ENCODE results near the gene OTOGL.

OTOGL gene

GRCh38 chr12:80099259-80099658 lies at the start of gene OTOGL:
Gene OTOGL, plus strand, starts transcription at chr12:80099537. Its CDS starts 109,895 bp downstream, at chr12:80209432.
- no peak for DNase-seq

GRCh38 chr12:80050236-80050635 lies 49.1 kb upstream of the OTOGL start:
- DNase-seq: no peak

GRCh38 chr12:80053051-80053790 lies 46.1 kb upstream of the OTOGL start:
- no peak for DNase-seq

DNA sequence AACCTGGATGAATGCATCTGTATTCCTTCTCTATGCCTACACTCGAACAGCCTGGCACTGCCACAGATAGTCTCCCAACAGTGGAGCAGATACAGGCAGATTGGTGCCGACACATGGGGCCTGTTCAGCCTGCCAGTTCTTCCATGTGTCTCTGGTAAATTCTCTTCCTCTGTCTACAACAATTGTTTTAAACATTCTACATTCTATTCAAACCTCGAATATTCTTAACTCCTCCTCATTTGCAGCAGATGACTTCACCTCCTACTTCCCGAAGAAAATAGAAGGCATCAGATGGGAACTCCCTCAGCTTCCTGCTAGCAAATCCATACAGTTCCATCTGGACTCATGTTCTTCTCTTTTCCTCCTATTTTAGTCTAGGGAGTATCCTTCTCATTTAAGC lies 43.1 kb upstream of the OTOGL start:
- no peak for DNase-seq

GRCh38 chr12:80056845-80057244 lies 42.5 kb upstream of the OTOGL start:
- no peak for DNase-seq

DNA sequence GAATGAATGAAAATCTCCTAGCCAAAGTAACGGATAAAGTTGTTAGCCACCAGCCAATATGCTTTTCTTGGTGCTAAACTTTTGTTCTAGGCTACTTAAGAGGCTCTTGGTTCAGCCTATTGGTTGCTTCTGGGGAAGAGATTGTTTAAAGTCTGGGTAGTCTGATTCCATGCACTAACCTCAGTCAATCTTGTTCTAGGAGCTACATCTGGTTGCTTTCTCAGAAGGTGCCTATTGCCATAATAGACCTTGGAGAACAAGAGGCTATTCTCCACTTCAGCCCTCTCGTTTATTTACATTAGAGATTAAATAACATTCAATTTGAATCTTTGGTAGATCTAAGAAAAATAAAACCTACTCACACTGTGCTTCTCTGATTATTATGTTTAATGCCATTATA lies 40.8 kb upstream of the OTOGL start:
- no peak for DNase-seq

DNA sequence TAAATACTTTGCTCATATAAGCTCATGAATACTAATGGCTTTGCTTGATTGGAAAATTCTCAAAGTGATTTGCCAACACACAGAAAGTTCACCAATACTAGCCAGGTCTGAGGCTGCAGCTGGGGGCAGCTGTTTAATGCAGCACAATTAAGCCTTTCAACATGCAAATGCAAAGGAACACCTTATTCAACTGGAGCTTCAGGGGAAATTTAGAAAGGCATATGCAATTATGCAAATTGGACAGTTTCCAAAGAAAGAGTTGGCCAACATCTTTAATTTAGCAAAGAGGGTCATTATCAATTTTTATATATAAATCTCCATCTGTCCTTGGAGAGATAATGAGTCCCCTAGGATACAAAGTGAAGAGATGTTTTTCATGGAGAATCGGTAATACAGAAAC lies 40.2 kb upstream of the OTOGL start:
- DNase-seq: no peak

DNA sequence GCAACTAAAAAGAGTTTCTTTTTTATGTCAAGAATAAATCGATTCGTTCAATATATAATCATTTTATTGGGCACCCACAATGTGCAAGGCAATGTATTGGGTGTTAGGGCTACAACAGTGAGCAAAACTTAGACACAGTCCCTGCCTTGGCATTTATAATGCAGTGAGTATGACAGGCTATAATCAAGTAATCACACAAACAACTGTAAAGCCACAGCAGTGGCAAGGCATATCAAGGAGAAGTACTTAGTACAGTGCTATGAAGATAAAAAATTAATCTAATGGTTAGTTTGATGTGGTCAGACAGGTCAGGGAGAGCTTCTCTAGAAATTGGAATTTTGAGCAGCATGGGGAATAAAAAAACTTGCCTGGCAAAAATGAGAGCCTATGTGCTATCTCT lies 39.5 kb upstream of the OTOGL start:
- no peak for DNase-seq

DNA sequence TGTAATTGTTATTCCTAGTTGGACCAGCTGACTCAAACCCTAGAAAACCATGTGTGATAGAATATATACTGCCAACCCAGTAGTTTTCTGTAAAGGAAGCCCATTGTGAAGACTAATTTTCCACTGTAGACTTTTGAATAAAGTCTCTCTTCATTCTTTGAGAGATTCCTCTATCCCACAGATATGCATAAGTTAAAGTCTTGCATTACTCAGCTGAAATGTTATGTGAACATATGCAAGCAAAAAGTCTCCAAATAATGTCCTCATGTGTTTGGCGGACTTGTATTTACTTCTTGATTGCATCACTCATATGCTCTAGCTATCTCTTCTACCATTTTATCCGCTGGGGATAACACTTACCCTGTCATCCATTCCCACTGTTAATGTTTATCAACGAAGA lies 35.1 kb upstream of the OTOGL start:
- no peak for DNase-seq

DNA sequence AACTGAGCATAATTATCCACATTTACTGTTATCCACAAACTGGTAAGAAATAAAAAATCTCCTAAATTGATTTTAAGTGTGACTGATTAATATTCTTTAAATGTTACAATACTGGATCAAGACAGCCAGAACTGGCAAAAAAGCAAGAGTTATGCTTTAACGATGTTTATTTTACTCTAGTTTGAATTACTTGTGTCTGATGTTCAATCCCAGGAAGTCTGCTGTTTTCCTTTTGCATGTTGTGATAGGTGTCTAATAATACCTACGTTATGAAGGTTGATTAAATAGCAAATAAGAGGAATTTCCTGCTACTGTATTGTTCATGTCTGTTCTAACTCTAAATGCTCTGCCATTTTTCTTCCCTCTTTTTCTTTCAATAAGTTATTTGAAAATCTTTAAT lies 34.4 kb upstream of the OTOGL start:
- DNase-seq: no peak

DNA sequence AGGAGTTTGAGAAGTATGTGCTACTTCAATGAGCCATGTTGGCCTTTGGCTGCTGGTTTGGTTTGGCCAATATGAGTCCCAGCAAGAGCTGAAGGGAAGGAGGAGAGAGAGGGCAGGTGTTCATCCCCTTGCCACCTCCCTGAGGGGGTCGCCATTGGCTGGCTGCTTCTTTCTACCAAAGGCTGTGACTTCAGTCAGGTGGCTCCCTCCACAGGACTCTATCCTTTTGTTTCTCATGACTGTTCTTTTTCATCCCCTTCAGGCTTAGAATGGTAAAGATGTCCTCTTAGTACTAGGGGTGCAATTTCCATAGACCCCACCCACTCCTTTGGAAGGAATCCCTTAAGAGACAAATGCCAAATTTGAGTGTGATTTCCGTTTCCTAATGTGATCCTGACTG lies 31.2 kb upstream of the OTOGL start:
- no peak for DNase-seq

DNA sequence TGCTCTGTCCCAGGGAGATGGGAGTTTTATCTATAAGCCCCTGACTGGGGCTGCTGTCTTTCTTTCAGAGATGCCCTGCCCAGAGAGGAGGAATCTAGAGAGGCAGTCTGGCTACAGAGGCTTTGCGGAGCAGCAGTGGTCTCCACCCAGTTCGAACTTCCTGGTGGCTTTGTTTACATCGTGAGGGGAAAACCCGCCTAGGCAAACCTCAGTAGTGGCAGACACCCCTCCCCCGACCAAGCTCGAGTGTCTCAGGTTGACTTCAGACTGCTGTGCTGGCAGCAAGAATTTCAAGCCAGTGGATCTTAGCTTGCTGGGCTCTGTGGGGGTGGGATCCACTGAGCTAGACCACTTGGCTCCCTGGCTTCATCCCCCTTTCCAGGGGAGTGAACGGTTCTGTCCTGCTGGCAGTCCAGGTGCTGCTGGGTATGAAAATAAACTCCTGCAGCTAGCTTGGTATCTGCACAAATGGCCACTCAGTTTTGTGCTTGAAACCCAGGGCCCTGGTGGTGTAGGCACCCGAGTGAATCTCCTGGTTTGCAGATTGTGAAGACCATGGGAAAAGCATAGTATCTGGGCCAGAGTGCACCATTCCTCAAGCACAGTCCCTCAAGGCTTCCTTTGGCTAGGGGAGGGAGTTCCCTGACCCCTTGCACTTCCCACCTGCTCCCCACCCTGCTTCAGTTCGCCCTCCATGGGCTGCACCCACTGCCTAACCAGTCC lies 15.3 kb upstream of the OTOGL start:
- peak; percentile 3 to 10 for DNase-seq

DNA sequence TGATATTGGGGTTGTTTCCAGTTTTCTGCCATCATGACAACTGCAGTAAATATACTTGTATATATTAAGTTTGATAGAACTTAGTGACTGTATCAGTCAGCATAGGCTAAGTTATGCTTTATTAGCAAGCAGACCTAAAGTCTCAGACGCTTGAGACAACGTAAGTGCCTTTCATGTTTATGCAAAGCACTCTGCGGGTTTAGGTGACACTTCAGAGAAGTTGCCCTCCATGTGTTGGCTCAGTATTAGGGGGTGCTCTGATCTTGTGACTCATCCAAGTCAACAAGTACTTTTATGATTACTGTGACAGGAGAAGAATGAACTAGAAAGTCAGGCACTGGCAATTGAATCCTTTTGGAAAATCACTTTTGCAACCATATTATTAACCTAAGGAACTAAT lies 13.3 kb upstream of the OTOGL start:
- DNase-seq: no peak

DNA sequence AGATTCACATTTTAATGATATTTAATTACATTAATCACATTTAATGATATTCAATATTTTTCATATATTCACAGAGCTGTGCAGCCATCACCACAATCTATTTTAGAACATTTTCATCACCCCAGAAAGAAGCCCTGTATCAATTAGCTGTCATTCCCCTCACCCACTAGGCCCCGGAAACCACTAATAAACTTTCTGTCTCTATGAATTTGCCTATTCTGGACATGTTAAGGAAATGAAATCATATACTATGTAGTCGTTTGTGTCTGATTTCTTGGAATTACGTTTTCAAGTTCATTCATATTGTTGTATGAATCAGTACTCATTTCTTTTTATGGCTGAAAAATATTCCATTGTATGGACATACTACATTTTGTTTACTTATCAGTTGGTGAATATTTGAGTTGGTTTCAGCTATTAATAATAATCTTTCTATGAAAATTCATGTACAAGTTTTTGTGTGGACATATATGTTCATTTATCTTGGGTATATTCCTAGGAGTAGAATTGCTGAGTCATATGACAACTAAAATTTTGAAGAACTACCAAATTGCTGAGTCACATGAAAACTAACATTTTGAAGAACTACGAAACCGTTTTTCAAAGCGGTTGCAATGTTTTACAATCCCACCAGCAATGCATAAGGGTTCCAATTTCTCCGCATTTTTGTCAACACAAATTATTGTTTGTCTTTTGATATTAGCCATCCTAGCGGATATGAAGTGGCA lies 11.7 kb upstream of the OTOGL start:
- DNase-seq: no peak

DNA sequence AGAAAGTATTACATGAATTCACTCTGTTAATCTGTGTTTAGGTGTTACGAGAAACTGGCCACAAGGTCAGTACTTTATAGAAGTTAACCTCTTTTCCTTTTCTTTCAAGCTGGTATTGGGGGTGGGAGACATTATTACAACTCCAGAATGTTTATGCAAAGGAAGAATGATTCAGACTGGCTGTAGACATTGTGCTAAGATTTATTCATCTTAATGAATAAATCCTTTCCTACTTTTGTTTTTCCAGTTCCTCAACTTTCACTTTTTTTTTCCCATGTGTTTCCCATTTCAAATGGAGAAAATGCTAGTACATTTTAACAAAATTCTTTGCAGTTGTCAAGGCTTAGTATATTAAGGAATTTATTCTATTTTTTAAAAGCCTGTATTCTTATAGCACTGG lies 1.3 kb downstream of the OTOGL start:
- DNase-seq: no peak

- no peak for DNase-seq
These were observed 1.8 kb downstream of the OTOGL start for GRCh38 chr12:80101126-80101525.

DNA sequence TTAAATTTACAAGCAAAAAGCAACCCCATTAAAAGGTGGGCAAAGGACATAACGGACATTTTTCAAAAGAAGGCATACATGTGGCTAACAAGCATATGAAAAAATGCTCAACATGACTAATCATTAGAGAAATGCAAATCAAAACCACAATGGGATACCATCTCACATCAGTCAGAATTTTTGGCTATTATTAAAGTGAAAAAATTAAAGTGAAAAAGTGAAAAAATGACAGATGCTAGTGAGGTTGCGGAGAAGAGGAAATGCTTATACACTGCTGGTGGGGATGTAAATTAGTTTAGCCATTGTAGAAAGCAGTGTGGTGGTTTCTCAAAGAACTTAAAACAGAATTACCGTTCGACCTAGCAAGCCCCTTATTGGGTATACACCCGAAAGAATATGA lies 7.9 kb downstream of the OTOGL start:
- DNase-seq: no peak

DNA sequence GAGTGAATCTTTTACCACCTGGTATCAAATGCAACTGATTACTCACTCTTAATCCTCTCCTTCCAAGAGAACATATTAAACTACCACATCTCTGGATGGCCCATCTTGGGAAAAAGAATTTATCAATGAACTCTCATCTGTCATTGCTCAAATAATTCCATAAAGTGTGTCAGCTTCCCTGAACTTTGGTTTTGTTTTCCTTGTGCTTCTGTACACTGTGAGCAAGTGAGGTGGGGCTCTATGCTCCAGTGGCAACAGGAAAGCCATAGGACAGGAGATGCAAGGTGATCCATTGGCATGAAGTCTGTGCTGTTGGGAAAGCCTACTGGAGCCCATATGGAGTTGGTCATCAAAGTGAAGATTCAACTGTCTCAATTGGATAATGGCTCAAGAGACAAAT lies 17.4 kb downstream of the OTOGL start:
- DNase-seq: no peak

DNA sequence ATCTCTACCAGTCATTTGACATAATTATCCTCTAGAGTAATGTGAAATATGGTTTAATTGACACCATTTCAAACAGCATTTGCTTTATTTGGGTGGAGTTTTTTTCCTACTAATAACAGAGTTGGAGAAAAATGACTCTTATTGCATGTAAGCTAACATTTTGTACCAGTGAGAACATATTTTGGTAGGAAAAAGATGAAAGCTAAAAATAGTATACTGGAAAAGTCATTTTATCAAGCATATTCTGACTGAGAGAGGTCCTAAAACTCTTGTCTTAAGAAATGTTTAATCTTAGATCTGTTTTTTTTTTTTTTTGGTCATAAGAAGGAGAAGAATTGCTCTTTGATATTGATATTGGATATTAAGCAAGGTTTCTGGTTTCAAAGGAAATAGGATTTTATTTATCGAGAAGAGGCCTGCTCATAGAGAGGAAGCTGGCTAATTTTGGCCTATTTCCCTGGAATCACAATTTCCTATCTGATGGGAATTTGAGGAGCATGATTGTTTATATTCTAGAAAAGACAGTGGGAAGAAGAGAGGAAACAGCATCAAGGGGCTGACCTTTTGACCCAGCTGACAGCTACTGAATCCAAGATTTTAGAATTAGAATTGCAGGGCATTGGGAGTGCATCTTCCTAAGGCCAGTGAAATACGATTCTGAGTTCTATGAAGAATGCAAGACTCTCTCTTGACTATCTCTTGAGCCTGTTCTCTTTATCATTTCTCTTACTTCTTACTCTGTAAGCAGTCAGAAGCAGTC lies 19.4 kb downstream of the OTOGL start:
- no peak for DNase-seq

DNA sequence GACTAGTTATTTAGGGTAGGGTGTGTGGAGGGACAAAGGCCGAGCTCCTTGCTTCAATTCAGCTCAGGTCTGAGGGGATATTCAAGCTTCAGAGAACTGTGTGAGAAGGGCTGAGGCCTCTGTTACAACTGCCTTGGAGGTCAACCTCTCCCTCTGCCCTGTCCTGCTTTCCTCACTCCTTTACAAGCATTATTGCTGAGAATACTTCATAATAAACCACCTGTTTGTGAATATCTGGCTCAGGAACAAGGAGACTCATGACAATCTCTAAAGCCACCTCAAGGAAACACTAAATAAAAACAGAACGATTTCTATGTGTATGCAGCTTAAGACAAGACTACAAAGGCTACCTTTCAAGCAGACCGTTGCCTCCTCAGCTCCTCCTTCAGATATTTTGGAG lies 21.7 kb downstream of the OTOGL start:
- DNase-seq: no peak

- no peak for DNase-seq
These were observed 22.3 kb downstream of the OTOGL start for GRCh38 chr12:80121661-80122060.

GRCh38 chr12:80129895-80130530 lies 30.7 kb downstream of the OTOGL start:
- no peak for DNase-seq

DNA sequence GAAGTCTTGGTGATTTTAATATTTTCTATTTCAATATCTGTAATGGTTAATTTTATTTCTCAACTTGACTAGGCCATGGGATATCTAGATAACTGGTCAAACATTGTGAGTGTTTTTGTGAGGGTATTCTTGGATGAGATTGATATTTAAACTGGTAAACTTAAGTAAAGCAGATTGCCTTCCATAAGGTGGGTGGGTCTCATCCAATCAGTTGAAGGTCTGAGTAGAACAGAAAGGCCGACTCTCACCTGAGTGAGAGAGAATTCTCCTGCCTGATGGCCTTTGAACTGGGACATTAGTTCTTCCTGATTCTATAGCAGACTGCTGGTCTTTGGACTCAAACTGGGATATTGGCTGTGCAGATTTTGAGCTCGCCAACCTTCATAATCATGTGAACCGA lies 36.3 kb downstream of the OTOGL start:
- no peak for DNase-seq

Measured in activated CD4-positive, alpha-beta T cell treated with anti-CD3 and anti-CD28 coated beads, Interleukin-2, amount 50 U/mL, for 4 hours (primary cell).